GM23338 (cell line): Measurements from ENCODE around the gene RPRD1A. TPM values are rescaled to one million over a fixed set of nuclear protein-coding genes. Genes with fewer than 3 reads are reported as not detected.

ENCODE experiments used
- ATAC-seq: fragments of 200-7000 bp; cut with Tn5 transposase; 3 replicates; pipeline ENCODE4 v1.9.1; 2020
- DNase-seq: peaks from one replicate; pipeline ENCODE4 v3.0.0-alpha.2; 2015; ENCODE audit warnings: low spot score
- H2AFZ ChIP-seq: fragments of 200-600 bp; sonication (generic); 2 replicates; pipeline ENCODE4 v1.8.0; 2016; ENCODE audit warnings: antibody characterized with exemption, mild to moderate bottlenecking, moderate library complexity
- H3F3A ChIP-seq: fragments of 200-600 bp; sonication (generic); replicated peaks from 2 replicates; pipeline ENCODE4 v1.8.0; 2017; ENCODE audit warnings: antibody characterized with exemption, mixed run types, low read depth
- H3K27ac ChIP-seq: fragments of 200-600 bp; sonication (generic); 2 replicates; pipeline ENCODE4 v1.6.1; 2016; ENCODE audit warnings: low read depth
- H3K27me3 ChIP-seq: fragments of 200-600 bp; sonication (generic); 2 replicates; pipeline ENCODE4 v1.8.0; 2016; ENCODE audit warnings: mild to moderate bottlenecking, mixed run types, moderate library complexity; ENCODE audit not compliant: insufficient read depth
- H3K36me3 ChIP-seq: fragments of 200-600 bp; sonication (generic); 2 replicates; pipeline ENCODE4 v1.8.0; 2016; ENCODE audit warnings: mild to moderate bottlenecking; ENCODE audit not compliant: insufficient read depth
- H3K4me1 ChIP-seq: fragments of 200-600 bp; sonication (generic); 2 replicates; pipeline ENCODE4 v1.8.0; 2016; ENCODE audit warnings: mild to moderate bottlenecking, moderate library complexity; ENCODE audit not compliant: insufficient read depth
- H3K4me2 ChIP-seq: fragments of 200-600 bp; sonication (generic); 2 replicates; pipeline ENCODE4 v1.7.1; 2017; ENCODE audit warnings: mixed run types
- H3K4me3 ChIP-seq: fragments of 200-600 bp; sonication (generic); 2 replicates; pipeline ENCODE4 v1.6.1; 2016; ENCODE audit warnings: mixed run types
- H3K79me2 ChIP-seq: fragments of 200-600 bp; sonication (generic); replicated peaks from 2 replicates; pipeline ENCODE4 v1.8.0; 2017; ENCODE audit warnings: mild to moderate bottlenecking; ENCODE audit not compliant: insufficient read depth
- H3K9me2 ChIP-seq: fragments of 200-600 bp; sonication (generic); 2 replicates; pipeline ENCODE4 v1.8.0; 2017; ENCODE audit not compliant: insufficient read depth
- H4K20me1 ChIP-seq: fragments of 200-600 bp; sonication (generic); replicated peaks from 2 replicates; pipeline ENCODE4 v1.8.0; 2017; ENCODE audit warnings: mild to moderate bottlenecking; ENCODE audit not compliant: insufficient read depth
- H3K27ac Mint-ChIP-seq: 2 replicates; pipeline ENCODE4 v1.8.0; 2020; ENCODE audit warnings: inconsistent platforms, mild to moderate bottlenecking, moderate library complexity, mixed read lengths
- H3K27me3 Mint-ChIP-seq: 3 replicates; pipeline ENCODE4 v1.8.0; 2022; ENCODE audit warnings: low read depth, mild to moderate bottlenecking, moderate library complexity, mixed read lengths, inconsistent platforms; ENCODE audit not compliant: insufficient read depth, poor library complexity
- H3K36me3 Mint-ChIP-seq: 3 replicates; pipeline ENCODE4 v1.8.0; 2021; ENCODE audit warnings: low read depth, mild to moderate bottlenecking, inconsistent platforms, moderate library complexity, mixed read lengths
- H3K4me1 Mint-ChIP-seq: 3 replicates; pipeline ENCODE4 v1.8.0; 2020; ENCODE audit warnings: mild to moderate bottlenecking, inconsistent platforms, mixed read lengths
- H3K4me3 Mint-ChIP-seq: 3 replicates; pipeline ENCODE4 v1.8.0; 2021; ENCODE audit warnings: moderate library complexity, mild to moderate bottlenecking, inconsistent platforms, mixed read lengths
- H3K9me3 Mint-ChIP-seq: 3 replicates; pipeline ENCODE4 v1.8.0; 2020; ENCODE audit warnings: moderate library complexity, mild to moderate bottlenecking, inconsistent platforms, mixed read lengths
- CREB1 ChIP-seq: fragments of 250-450 bp; sonication (Bioruptor Pico); IDR thresholded peaks from 2 replicates; pipeline ENCODE4 v1.5.0; 2020; ENCODE audit warnings: low read depth, mild to moderate bottlenecking, moderate library complexity
- ETS1 ChIP-seq: IDR thresholded peaks from 2 replicates; pipeline ENCODE4 v1.6.1; 2016; ENCODE audit warnings: antibody characterized with exemption
- EZH2 ChIP-seq: fragments of 200-600 bp; sonication (generic); IDR thresholded peaks from one replicate; pipeline ENCODE4 v1.8.0; 2017; ENCODE audit warnings: antibody characterized with exemption, mild to moderate bottlenecking, low read depth; ENCODE audit not compliant: unreplicated experiment
- JUNB ChIP-seq: IDR thresholded peaks from one replicate; pipeline ENCODE4 v1.6.1; 2016; ENCODE audit warnings: antibody characterized with exemption; ENCODE audit not compliant: unreplicated experiment
- NANOG ChIP-seq: IDR thresholded peaks from 2 replicates; pipeline ENCODE4 v1.6.1; 2016; ENCODE audit warnings: antibody characterized with exemption, borderline replicate concordance
- POLR2AphosphoS5 ChIP-seq: IDR thresholded peaks from 2 replicates; pipeline ENCODE4 v1.6.1; 2016; ENCODE audit warnings: antibody characterized with exemption, low read depth
- REST ChIP-seq: IDR thresholded peaks from one replicate; pipeline ENCODE4 v1.6.1; 2018; ENCODE audit warnings: antibody characterized with exemption; ENCODE audit not compliant: unreplicated experiment
- ZNF114 ChIP-seq: fragments of 250-450 bp; sonication (Bioruptor Pico); IDR thresholded peaks from 2 replicates; pipeline ENCODE4 v1.5.0; 2020; ENCODE audit warnings: mild to moderate bottlenecking, moderate library complexity
- ZNF462 ChIP-seq: fragments of 250-450 bp; sonication (Bioruptor Pico); IDR thresholded peaks from 2 replicates; pipeline ENCODE4 v1.5.0; 2020; ENCODE audit warnings: mild to moderate bottlenecking, moderate library complexity
- polyA plus RNA-seq: library from polyadenylated mRNA; unstranded; fragments of >200 nt; fragmentation: Nextera tagmentation; extraction: Ambion mirVana; gene quantifications from 2 replicates; pipeline ENCODE4 v1.2.1, GENCODE V29; 2016
- total RNA-seq: library from RNA; depleted of rRNA; stranded (reverse); fragments of >200 nt; shearing (Covaris generic); gene quantifications from 2 replicates; pipeline ENCODE4 v1.2.3, GENCODE V29; 2014

RPRD1A gene
- total and polyA plus RNA-seq, 2 experiments from 2014 or later, result 67.9 to 157 TPM

- Histone ChIP-seq H3K4me3 (no peak overlapping the region), H3K27me3 (no peaks in the 10 kb centered on the region), H4K20me1 (no peaks in the 10 kb centered on the region; the same call in 1 of the 2 replicates), H3K4me1 (no peaks in the 10 kb centered on the region), H3K79me2 (no peaks in the 10 kb centered on the region), H3K4me2 (no peak overlapping the region), H2AFZ (no peak overlapping the region), H3K36me3 (no peaks in the 10 kb centered on the region), H3K9me2 (no peaks in the 10 kb centered on the region), H3F3A (no peaks in the 10 kb centered on the region), H3K27ac (no peak overlapping the region)
- TF ChIP-seq ETS1 (no peak), POLR2AphosphoS5 (no peak), CREB1 (no peak)
- no peaks in the 10 kb centered on the region for H3K4me1 Mint-ChIP-seq
- no peak overlapping the region for H3K4me3 Mint-ChIP-seq
- peaks cover 2% of the 10 kb centered on the region for H3K27me3 Mint-ChIP-seq
- H3K9me3 Mint-ChIP-seq, result no peaks in the 10 kb centered on the region
- H3K27ac Mint-ChIP-seq, result no peak overlapping the region
- no peak for ATAC-seq
- H3K36me3 Mint-ChIP-seq, result no peaks in the 10 kb centered on the region
- no peak for DNase-seq
Measured at GRCh38 chr18:36006997-36007396, 60.4 kb downstream of the RPRD1A start.

GRCh38 chr18:35999925-36000324 lies 67.4 kb downstream of the RPRD1A start:
- Mint-ChIP-seq H3K27ac (no peak overlapping the region), H3K36me3 (no peaks in the 10 kb centered on the region), H3K4me3 (no peak overlapping the region), H3K27me3 (peaks cover 2% of the 10 kb centered on the region), H3K9me3 (no peaks in the 10 kb centered on the region), H3K4me1 (no peaks in the 10 kb centered on the region)
- Histone ChIP-seq H3K9me2 (no peaks in the 10 kb centered on the region), H3K27me3 (no peaks in the 10 kb centered on the region), H3K27ac (no peak overlapping the region), H3K4me2 (no peak overlapping the region), H3F3A (no peaks in the 10 kb centered on the region), H3K4me3 (no peak overlapping the region), H4K20me1 (no peaks in the 10 kb centered on the region; the same call in 1 of the 2 replicates), H3K79me2 (no peaks in the 10 kb centered on the region), H3K4me1 (no peaks in the 10 kb centered on the region), H2AFZ (no peak overlapping the region), H3K36me3 (no peaks in the 10 kb centered on the region)
- DNase-seq, result no peak
- TF ChIP-seq NANOG (no peak), REST (no peak), ZNF114 (CRISPR knock-in tag) (no peak), ETS1 (no peak), ZNF462 (CRISPR knock-in tag) (no peak), JUNB (no peak), EZH2 (no peak), CREB1 (no peak)
- ATAC-seq, result no peak
